Measurements from ENCODE around the gene KIF6.

The KIF6 gene

DNA sequence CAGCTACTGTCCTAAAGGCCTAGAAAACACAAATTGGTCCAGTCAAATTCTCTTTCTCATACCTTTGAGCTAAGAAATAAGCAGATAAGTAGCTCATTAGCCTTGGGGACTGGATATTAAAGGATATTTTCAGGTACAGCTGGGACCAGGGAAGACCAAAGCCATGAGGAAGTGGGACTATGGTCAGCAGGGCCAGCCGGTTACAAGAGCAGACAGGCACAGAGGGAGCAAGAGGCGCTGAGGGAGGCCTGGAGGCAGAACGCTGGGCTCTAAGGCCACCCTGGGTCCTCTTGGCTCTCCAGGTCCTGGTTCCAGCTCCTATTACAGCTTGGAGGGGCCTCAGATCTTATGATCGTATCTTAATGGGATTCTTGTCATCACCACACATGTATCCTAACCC is 314.2 kb downstream of the KIF6 start:
- no peak for FAIRE-seq

DNA sequence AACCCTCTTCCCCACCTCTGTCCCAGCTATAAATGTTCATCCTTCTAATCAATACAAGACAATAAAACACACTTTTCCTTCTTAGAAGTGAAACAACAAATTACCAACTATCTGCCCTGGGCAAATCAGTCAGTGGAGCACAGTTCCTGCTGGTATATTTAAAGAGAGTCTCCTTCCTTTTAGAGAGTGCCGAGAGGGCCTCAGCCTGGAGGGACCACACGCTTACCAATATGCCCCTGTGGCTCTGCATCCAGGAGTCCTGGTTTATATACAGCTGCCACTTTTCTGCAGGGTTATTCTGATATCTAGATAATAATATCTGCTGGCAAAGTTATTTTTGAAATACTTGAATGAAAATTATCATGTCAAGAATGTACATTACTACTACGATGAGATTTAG is 315.3 kb downstream of the KIF6 start:
- no peak for FAIRE-seq
- no peak for TF ChIP-seq POLR2A (IDR thresholded peaks at IDR 0.05; ENCODE audit: low read depth, low read length)
- no peak for DNase-seq (ENCODE audit: insufficient read length, low spot score)

More for the DNA sequence above, 314.2 kb downstream of the KIF6 start:
- TF ChIP-seq POLR2A (IDR thresholded peaks at IDR 0.05; ENCODE audit: low read depth, low read length), result no peak
- no peak for DNase-seq (ENCODE audit: insufficient read length, low spot score)

DNA sequence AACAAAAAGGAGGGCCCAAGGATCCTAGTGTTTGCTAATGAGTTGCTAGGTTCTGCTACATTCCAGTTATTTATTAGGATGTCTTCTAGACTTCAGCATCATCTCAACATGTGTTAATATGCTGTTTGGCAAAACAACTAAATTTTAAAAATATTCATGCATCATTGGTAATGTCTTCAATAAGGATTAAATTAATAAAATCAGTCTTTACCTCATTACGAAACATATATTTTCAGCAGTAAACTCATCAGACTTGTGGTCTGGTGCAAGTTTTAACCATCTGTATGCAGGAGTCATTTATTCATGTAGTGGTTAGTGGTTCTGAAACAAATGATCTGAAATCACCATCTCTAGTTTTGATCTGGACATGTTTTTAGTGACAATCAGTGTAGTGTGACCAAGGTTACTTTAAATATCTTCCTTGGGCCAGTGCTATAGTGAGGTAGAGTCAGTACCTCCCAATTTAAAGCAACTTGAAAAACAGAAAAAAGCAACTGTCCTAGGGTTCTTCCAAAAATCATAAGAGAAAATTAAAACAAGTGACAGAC is 317.7 kb downstream of the KIF6 start:
- FAIRE-seq, result no peak
- no peak for TF ChIP-seq POLR2A (IDR thresholded peaks at IDR 0.05; ENCODE audit: low read depth, low read length)
- DNase-seq (ENCODE audit: insufficient read length, low spot score), result no peak

DNA sequence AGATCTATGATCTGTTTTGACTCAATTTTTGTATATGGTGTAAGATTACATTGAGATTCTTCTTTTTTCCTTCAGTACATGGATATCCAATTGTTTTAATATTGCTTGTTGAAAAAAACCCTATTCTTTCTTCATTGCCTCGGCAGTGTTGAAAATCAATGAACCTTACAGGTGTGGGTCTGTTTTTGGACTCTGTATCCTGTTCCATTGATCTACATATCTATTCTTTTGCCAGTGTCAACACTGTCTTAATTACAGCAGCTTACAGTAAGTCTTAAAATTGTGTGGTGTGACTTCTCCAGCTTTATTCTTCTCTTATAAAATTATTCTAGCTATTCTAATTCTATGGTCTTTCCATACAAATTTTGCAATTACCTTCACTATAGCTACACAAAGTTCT is 320.9 kb downstream of the KIF6 start:
- DNase-seq (ENCODE audit: insufficient read length, low spot score) (no peak), FAIRE-seq (no peak)
- TF ChIP-seq POLR2A (IDR thresholded peaks at IDR 0.05; ENCODE audit: low read depth, low read length), result no peak

DNA sequence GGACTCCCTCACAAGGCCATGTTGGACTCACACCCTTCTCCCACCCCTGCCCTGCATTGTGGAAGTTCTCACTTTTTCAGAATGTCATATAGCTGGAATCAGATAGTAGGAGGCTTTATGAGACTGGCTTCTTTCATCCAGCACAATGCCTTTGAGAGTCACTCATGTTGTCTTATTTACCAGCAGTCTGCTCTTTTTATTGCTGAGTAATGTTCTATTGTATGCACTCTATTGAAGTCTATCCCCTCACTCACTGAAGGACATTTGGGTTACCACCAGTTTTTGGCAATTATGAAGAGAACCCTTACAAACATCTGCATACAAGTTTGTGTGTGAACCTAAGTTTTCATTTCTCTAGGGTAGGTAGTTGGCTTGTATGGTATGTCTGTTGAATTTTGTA is 321.9 kb downstream of the KIF6 start:
- DNase-seq (ENCODE audit: insufficient read length, low spot score), result no peak
- no peak for FAIRE-seq
- TF ChIP-seq POLR2A (IDR thresholded peaks at IDR 0.05; ENCODE audit: low read depth, low read length), result no peak

DNA sequence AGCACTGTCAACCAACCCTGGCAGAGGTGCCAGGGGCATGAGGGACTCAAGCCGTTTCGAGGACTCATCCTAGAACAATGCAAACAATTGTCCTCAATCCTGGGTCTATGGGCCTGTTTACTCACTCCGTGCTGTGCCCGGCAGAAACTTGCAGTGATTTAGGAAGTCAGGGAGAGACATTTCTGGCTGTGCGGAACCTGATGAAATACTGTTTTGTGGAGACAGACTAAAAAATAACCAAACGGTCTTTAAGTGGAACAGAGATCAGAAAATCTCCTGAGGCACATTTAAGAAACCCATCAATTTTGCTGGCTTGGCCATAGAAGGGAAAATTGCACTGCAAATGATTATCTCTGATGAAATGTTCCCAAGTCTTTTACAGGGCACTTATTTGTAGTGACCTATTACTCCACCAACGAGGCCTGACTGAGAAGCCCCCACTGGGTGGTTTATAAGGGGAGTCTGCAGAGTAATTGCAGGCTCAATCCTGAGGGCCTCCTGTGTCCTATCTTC is 322.9 kb downstream of the KIF6 start:
- DNase-seq (ENCODE audit: insufficient read length, low spot score), result peak; percentile 54
- FAIRE-seq, result peak; percentile 95
- no peak for TF ChIP-seq POLR2A (IDR thresholded peaks at IDR 0.05; ENCODE audit: low read depth, low read length)

DNA sequence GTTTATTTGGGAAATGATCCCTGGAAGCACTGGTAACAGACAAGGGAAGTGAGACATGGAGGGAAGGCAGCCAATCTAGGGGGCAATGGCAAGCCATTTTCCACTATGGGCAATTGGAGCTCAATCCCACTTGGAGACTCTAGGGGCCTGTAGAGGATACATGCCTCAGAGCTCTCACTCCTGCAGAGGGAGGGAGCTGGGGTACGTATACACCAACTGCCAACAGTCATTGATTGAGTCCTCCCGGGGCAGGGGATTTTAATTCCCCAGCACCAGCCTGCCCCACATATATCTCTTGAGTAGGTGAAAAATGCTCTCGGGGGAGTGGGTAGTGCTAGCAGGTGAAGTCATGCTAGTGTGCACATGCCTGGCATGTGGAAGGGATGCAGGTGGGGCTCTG is 323.8 kb downstream of the KIF6 start:
- DNase-seq (ENCODE audit: insufficient read length, low spot score), result no peak
- no peak for TF ChIP-seq POLR2A (IDR thresholded peaks at IDR 0.05; ENCODE audit: low read depth, low read length)
- no peak for FAIRE-seq

DNA sequence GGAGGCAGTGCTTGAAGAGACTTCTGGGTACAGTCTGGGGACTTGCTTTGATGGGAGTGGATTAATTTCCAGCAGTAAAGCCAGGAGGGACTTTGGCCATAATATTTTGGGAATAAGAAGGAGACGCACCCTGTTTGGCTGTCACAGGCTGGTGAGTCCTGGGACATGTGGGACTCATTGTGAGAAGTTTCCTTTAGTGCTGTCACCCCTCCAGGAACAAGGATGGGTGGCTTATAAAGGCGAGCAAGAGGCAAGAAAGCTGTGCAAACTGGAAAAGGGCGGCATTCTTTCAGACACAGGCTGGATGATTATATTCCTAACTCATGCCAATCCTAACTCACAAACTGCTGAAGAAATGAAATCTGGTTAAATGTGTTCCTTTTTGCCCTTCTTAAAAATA is 325.2 kb downstream of the KIF6 start:
- no peak for DNase-seq (ENCODE audit: insufficient read length, low spot score)
- FAIRE-seq, result no peak
- no peak for TF ChIP-seq POLR2A (IDR thresholded peaks at IDR 0.05; ENCODE audit: low read depth, low read length)

DNA sequence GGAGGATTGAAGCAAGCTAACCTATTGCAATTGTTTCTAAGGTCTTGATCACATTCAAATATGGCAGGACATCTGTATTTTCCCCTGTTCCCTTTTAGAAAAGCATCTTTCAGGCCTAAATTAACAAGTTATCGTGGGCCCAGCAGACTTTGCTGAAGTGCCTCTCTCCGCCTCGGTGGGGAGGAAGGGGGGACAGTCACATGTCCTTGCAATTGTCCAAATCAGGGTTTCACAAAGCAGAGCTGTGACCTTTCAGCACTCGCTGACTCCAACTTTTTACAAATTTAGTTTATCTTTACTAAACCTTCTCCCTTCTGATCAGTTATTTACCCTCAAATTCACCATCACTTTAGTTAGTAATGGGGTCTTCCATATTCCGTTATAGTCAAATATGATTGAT is 328.4 kb downstream of the KIF6 start:
- no peak for TF ChIP-seq POLR2A (IDR thresholded peaks at IDR 0.05; ENCODE audit: low read depth, low read length)
- FAIRE-seq (no peak), DNase-seq (ENCODE audit: insufficient read length, low spot score) (no peak)

DNA sequence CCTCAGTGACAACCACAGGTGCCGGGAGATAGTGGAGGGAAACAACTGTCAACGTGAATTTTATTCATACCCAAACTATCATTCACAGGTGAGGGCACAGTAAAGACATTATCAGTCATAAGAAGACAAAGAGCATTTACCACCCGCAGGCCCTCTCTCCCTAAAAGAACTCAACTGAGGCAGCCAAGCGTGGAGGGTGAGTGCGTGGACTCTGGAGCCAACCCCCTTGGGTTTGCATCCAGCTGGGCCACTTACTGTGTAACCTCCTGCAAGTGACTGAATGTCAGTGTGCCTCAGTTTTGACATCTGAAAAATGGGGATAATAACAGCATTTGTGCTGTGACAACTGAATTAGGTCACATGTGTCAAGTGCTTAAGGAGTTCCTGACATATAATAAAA is 332.1 kb downstream of the KIF6 start:
- no peak for FAIRE-seq
- TF ChIP-seq POLR2A (IDR thresholded peaks at IDR 0.05; ENCODE audit: low read depth, low read length), result no peak
- DNase-seq (ENCODE audit: insufficient read length, low spot score), result no peak

DNA sequence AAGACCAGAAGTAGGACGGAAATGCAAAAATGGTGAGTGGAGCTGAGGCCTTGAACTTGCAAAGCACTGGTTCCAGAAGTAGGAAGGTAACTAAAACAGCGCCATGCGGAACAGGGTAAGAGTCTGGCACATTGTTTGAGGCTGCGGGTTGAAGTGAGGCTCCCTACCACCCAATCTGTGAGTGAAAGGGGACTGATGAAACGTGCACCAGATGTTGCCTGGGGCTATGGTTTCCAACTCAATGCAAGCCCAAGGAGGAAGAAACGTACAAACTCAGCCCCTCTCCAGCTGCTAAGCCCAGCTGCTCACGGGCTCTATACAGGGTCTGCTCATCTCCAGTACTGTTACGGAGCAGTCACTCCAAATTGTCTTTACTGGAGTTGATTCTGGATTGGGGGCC is 334.0 kb downstream of the KIF6 start:
- TF ChIP-seq POLR2A (IDR thresholded peaks at IDR 0.05; ENCODE audit: low read depth, low read length), result no peak
- no peak for DNase-seq (ENCODE audit: insufficient read length, low spot score)
- no peak for FAIRE-seq

DNA sequence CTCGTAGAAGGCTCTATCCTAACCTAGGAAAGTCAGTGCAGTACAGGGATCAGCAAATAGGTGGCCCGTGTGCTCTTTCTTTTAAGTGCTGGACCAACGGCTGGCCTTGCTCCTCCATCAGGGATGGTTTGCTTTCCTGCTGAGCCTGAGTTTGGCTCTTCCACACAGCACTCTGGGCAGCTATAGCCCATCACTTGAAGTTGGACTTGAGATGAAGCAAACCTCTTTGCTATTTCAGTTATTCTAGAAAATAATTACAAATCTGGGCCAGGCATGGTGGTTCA is 335.8 kb downstream of the KIF6 start:
- no peak for TF ChIP-seq POLR2A (IDR thresholded peaks at IDR 0.05; ENCODE audit: low read depth, low read length)

DNA sequence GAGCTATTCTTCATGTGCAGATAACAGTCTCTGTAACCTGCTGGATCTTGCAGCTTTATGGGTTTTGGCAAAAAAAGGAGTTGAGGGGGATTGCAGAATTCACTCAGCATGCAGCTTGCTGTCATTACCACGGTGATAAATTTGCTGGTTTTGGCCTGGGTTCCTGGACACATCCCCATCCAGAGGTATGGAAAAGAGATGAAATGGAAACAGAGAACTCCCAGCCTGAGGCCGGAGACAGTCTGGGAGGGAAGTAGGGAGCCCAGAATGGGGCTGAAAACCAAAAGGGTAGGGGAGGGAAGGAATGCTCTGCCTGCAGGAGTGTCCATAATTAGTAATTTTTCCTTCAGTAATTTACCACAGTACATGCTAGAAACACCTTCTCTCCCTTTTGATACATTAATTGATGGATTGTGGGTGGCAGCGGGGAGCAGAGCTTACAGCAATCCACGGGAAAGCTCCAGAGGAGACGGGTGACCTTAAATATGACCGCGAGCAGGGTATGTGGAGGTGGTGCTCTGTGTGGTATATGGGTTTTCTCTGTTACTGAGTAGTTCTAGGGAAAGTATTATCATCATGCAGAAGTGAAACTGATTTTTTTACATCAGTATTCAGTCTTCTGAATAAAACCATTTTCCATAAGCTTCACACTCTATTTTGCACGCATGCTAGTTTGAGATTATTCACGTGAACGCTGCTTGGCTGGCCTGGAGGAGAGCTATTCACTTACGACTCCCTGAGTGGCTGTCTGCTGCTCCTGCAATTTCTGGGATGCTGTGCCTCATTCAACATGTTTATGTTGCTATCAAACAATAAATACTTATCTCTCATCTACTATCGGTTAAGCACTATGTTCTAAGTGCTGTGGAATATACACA is 336.4 kb downstream of the KIF6 start:
- DNase-seq (ENCODE audit: insufficient read length, low spot score) (no peak), FAIRE-seq (no peak)
- no peak for TF ChIP-seq POLR2A (IDR thresholded peaks at IDR 0.05; ENCODE audit: low read depth, low read length)

More for the DNA sequence above, 335.8 kb downstream of the KIF6 start:
- FAIRE-seq (no peak), DNase-seq (ENCODE audit: insufficient read length, low spot score) (no peak)

DNA sequence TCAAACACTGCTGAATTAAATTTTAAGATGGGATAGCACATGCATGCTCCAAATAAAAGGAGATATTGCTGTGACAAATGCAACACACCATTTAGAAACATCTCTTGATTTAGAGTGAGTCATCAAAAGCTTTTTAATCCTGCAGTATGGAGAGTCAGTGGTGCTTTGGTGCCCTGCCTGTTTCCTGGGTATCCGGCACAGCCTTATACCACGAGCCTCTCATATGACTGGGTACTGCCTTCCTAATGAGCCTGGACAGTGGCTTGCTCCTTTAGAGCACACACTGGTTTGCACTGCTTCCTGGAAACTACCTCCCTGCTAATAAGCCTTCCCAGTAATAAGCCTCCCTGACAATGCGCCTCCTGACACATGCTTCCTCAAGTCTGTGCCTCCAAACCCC is 337.4 kb downstream of the KIF6 start:
- FAIRE-seq (no peak), DNase-seq (ENCODE audit: insufficient read length, low spot score) (no peak)
- no peak for TF ChIP-seq POLR2A (IDR thresholded peaks at IDR 0.05; ENCODE audit: low read depth, low read length)

DNA sequence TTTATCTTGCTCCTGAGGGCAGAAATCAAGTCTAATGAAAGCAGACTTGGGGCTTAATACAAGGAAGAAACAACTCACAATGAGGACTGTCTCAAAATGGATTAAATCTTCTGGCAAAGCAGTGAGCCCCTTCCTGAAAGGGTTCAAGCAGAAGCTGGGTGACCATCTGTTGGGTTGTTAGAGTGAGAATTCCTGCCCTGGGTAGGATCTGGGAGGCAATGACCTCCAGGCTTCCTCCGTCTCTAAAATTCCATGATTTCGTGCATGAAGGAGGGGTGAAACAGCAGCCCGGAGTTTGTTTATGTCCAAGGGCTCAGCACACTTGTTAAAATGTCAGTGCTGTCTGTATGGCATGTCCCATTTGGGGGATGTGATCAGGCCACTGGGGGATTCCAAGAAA is 338.7 kb downstream of the KIF6 start:
- FAIRE-seq, result no peak
- no peak for TF ChIP-seq POLR2A (IDR thresholded peaks at IDR 0.05; ENCODE audit: low read depth, low read length)

More for the DNA sequence above, 338.7 kb downstream of the KIF6 start:
- no peak for DNase-seq (ENCODE audit: insufficient read length, low spot score)

Data from H54 (cell line).